ENCODE data around the gene SLC4A11. TPM values are rescaled to one million over a fixed set of nuclear protein-coding genes. Genes with fewer than 3 reads are reported as not detected.

The SLC4A11 gene
- total RNA-seq, 1 donor = 1.7 TPM

- no peak for TF ChIP-seq CTCF (IDR thresholded peaks at IDR 0.05; ENCODE audit: insufficient read depth, low read depth, low read length)
- no peak for DNase-seq (ENCODE audit: low read depth)
- no peak overlapping the region for H3K4me3 ChIP-seq (ENCODE audit: low read depth, low read length)
Measured at GRCh38 chr20:3246682-3247081, 7.7 kb upstream of the SLC4A11 start.

- no peak overlapping the region for H3K4me3 ChIP-seq (ENCODE audit: low read depth, low read length)
- TF ChIP-seq CTCF (IDR thresholded peaks at IDR 0.05; ENCODE audit: insufficient read depth, low read depth, low read length) = no peak
- DNase-seq (ENCODE audit: low read depth) = no peak
Measured at GRCh38 chr20:3245711-3246110, 6.7 kb upstream of the SLC4A11 start.

- no peak for DNase-seq (ENCODE audit: low read depth)
- no peak for TF ChIP-seq CTCF (IDR thresholded peaks at IDR 0.05; ENCODE audit: insufficient read depth, low read depth, low read length)
- no peak overlapping the region for H3K4me3 ChIP-seq (ENCODE audit: low read depth, low read length)
Measured at GRCh38 chr20:3245156-3245555, 6.2 kb upstream of the SLC4A11 start.

- H3K4me3 ChIP-seq (ENCODE audit: low read depth, low read length) = no peak overlapping the region
- no peak for TF ChIP-seq CTCF (IDR thresholded peaks at IDR 0.05; ENCODE audit: insufficient read depth, low read depth, low read length)
- DNase-seq (ENCODE audit: low read depth) = no peak
Measured at GRCh38 chr20:3244613-3245012, 5.6 kb upstream of the SLC4A11 start.

- TF ChIP-seq CTCF (IDR thresholded peaks at IDR 0.05; ENCODE audit: insufficient read depth, low read depth, low read length) = no peak
- H3K4me3 ChIP-seq (ENCODE audit: low read depth, low read length) = no peak overlapping the region
- no peak for DNase-seq (ENCODE audit: low read depth)
Measured at GRCh38 chr20:3243718-3244358, 4.8 kb upstream of the SLC4A11 start.

- no peak overlapping the region for H3K4me3 ChIP-seq (ENCODE audit: low read depth, low read length)
- DNase-seq (ENCODE audit: low read depth) = peak; percentile 25
- TF ChIP-seq CTCF (IDR thresholded peaks at IDR 0.05; ENCODE audit: insufficient read depth, low read depth, low read length) = no peak
Measured at GRCh38 chr20:3242172-3242692, 3.2 kb upstream of the SLC4A11 start.
